CD14-positive monocyte (primary cell): ENCODE measurements around the gene CRADD. TPM values are rescaled to one million over a fixed set of nuclear protein-coding genes. Genes with fewer than 3 reads are reported as not detected.

Experiments
- DNase-seq, 3 donors: peaks; one replicate each; pipeline ENCODE4 v3.0.0-alpha.2; 2011 to 2022
- H2AFZ ChIP-seq: 2 replicates; pipeline ENCODE4 v1.6.0; 2012; ENCODE audit warnings: mild to moderate bottlenecking, low read depth, low read length, inconsistent platforms; ENCODE audit not compliant: insufficient read depth, poor library complexity, severe bottlenecking
- H3K27ac ChIP-seq, 2 donors: 1 replicate in 1 of 2; 2 replicates in 1 of 2; pipeline ENCODE4 v1.5.1; 2012 to 2013; ENCODE audit warnings: low read length in 2 of 2, control low read depth in 1 of 2, inconsistent platforms in 1 of 2, low read depth in 1 of 2, mild to moderate bottlenecking in 1 of 2
- H3K27me3 ChIP-seq, 2 donors: one replicate each; pipeline versions ENCODE4 v1.6.0 to v1.6.1; 2011 to 2013; ENCODE audit warnings: low read length in 2 of 2; ENCODE audit not compliant: control insufficient read depth in 2 of 2, insufficient read depth in 2 of 2
- H3K36me3 ChIP-seq, 2 donors: replicated peaks in 1 of 2; 1 replicate in 1 of 2; 2 replicates in 1 of 2; pipeline versions ENCODE4 v1.5.1 to v1.6.1; 2012 to 2013; ENCODE audit warnings: low read length in 2 of 2, control low read depth in 1 of 2, inconsistent platforms in 1 of 2, mild to moderate bottlenecking in 1 of 2; ENCODE audit not compliant: insufficient read depth in 2 of 2, control insufficient read depth in 1 of 2
- H3K4me1 ChIP-seq, 2 donors: 1 replicate in 1 of 2; 2 replicates in 1 of 2; pipeline versions ENCODE4 v1.5.1 to v1.6.1; 2012 to 2013; ENCODE audit warnings: low read length in 2 of 2, control low read depth in 1 of 2, inconsistent platforms in 1 of 2, mild to moderate bottlenecking in 1 of 2, moderate library complexity in 1 of 2; ENCODE audit not compliant: insufficient read depth in 2 of 2, control insufficient read depth in 1 of 2
- H3K4me2 ChIP-seq: replicated peaks from 2 replicates; pipeline ENCODE3; 2012; ENCODE audit warnings: low read length, moderate library complexity, mild to moderate bottlenecking; ENCODE audit not compliant: poor library complexity, severe bottlenecking; ENCODE audit errors: extremely low read depth
- H3K4me3 ChIP-seq, 3 experiments: fragments of 200-600 bp in 1 of 3; sonication (generic) in 1 of 3; replicated peaks in 1 of 3; 1 replicate in 2 of 3; 2 replicates in 1 of 3; pipeline ENCODE4 v1.5.1; 2011 to 2013; ENCODE audit warnings: low read length in 3 of 3, mild to moderate bottlenecking in 3 of 3, control low read depth in 2 of 3, low read depth in 2 of 3, inconsistent platforms in 1 of 3, moderate library complexity in 1 of 3
- H3K79me2 ChIP-seq: 2 replicates; pipeline ENCODE4 v1.6.0; 2012; ENCODE audit warnings: mild to moderate bottlenecking, control low read depth, inconsistent platforms, low read length, moderate library complexity; ENCODE audit not compliant: insufficient read depth
- H3K9ac ChIP-seq: 2 replicates; pipeline ENCODE4 v1.6.0; 2017; ENCODE audit warnings: low read length, mild to moderate bottlenecking; ENCODE audit not compliant: insufficient read depth, poor library complexity, severe bottlenecking
- H3K9me3 ChIP-seq, 2 donors: replicated peaks in 1 of 2; 1 replicate in 1 of 2; 2 replicates in 1 of 2; pipeline versions ENCODE4 v1.5.1 to v1.6.1; 2012 to 2013; ENCODE audit warnings: low read length in 2 of 2, control low read depth in 1 of 2; ENCODE audit not compliant: control insufficient read depth in 1 of 2, insufficient read depth in 1 of 2
- H4K20me1 ChIP-seq: 2 replicates; pipeline ENCODE4 v1.6.0; 2012; ENCODE audit warnings: mild to moderate bottlenecking, low read length, control low read depth, moderate library complexity; ENCODE audit not compliant: insufficient read depth
- H3K27ac Mint-ChIP-seq, 7 donors: one replicate each; pipeline ENCODE4 v1.8.0; 2020; ENCODE audit warnings: mild to moderate bottlenecking in 7 of 7, mixed read lengths in 7 of 7, moderate library complexity in 6 of 7, inconsistent platforms in 2 of 7
- H3K27me3 Mint-ChIP-seq, 3 donors: one replicate each; pipeline ENCODE4 v1.8.0; 2021 to 2022; ENCODE audit warnings: low read depth in 3 of 3, mild to moderate bottlenecking in 3 of 3, mixed read lengths in 3 of 3, moderate library complexity in 3 of 3, inconsistent platforms in 1 of 3
- H3K36me3 Mint-ChIP-seq, 2 donors: one replicate each; pipeline ENCODE4 v1.8.0; 2020; ENCODE audit warnings: mixed read lengths in 2 of 2, inconsistent platforms in 1 of 2, mild to moderate bottlenecking in 1 of 2
- H3K4me1 Mint-ChIP-seq: one replicate; pipeline ENCODE4 v1.8.0; 2020; ENCODE audit warnings: mild to moderate bottlenecking, mixed read lengths
- H3K4me3 Mint-ChIP-seq, 2 donors: one replicate each; pipeline ENCODE4 v1.8.0; 2020; ENCODE audit warnings: mild to moderate bottlenecking in 2 of 2, mixed read lengths in 2 of 2, moderate library complexity in 1 of 2
- H3K9me3 Mint-ChIP-seq, 7 donors: one replicate each; pipeline ENCODE4 v1.8.0; 2020 to 2022; ENCODE audit warnings: mixed read lengths in 7 of 7, mild to moderate bottlenecking in 6 of 7, moderate library complexity in 6 of 7, inconsistent platforms in 2 of 7
- WGBS: methylation state at CpG from one replicate; pipeline ENCODE4 v1.1.5; 2013; ENCODE audit warnings: missing lambda C conversion rate; ENCODE audit not compliant: insufficient coverage; 5-methylcytosine and 5-hydroxymethylcytosine counted together
- intact Hi-C, 2 donors: fragments of 100-400 bp; cut with micrococcal nuclease; formaldehyde crosslinking; loops; one replicate each; pipeline versions ENCODE4 v1.15.0 to v1.15.1; 2023
- polyA plus RNA-seq, 3 donors: library from polyadenylated mRNA; depleted of rRNA in 1 of 3; unstranded in 2 of 3; stranded (reverse) in 1 of 3; fragments of 300-500 nt in 2 of 3; fragments of >200 nt in 1 of 3; fragmentation: Illumina TruSeq in 2 of 3; gene quantifications; 1 replicate in 2 of 3; 2 replicates in 1 of 3; pipeline ENCODE4 v1.2.3, GENCODE V29; 2012 to 2021
- TF ChIP-seq, protein P1 (sequence below): fragments of 200-600 bp; IDR thresholded peaks from one replicate; pipeline ENCODE4 v1.8.0; 2022; ENCODE audit warnings: antibody characterized with exemption, mild to moderate bottlenecking

CRADD gene
- polyA plus RNA-seq, 3 donors: 5.6 to 12.2 (median 11.2) TPM

DNA sequence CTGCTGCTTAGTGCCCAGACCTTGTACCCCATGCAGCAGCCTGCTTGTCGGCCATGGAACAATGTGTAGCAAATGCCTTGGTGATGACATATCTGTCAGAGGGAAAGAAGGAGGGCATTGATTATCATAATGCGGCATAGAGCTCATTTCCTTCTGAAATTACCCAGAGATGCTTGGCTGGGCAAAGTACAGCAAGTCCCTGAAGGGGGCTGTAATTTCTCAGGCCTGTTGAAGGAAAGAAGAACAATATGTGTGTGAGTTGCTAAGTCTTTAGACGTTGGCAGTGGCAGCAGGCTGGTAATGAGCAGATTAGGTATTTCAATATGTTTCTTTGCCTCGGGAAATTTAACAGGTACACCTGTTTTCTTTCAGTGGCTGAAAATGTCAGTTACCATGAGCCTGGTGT is 128.6 kb downstream of the CRADD start:
- no peak overlapping the region for H2AFZ ChIP-seq
- H3K27me3 ChIP-seq: no peaks in the 10 kb centered on the region
- H3K4me1 Mint-ChIP-seq: peaks cover 10% of the 10 kb centered on the region
- no peak overlapping the region for H3K9ac ChIP-seq
- no peak overlapping the region for H3K4me3 ChIP-seq
- no peak overlapping the region for H3K4me2 ChIP-seq
- H3K36me3 Mint-ChIP-seq: no peaks in the 10 kb centered on the region
- no peak overlapping the region for H3K4me3 Mint-ChIP-seq
- H3K27me3 Mint-ChIP-seq: no peaks in the 10 kb centered on the region
- DNase-seq: no peak
- H4K20me1 ChIP-seq: no peaks in the 10 kb centered on the region
- H3K79me2 ChIP-seq: no peaks in the 10 kb centered on the region
- intact Hi-C loops: no loop called here
- H3K9me3 Mint-ChIP-seq: peaks cover 0 to 3% (median 0%) of the 10 kb centered on the region in 7 donors
- WGBS: 89% methylated on average over 4 of the region's 4 CpGs
- H3K27ac Mint-ChIP-seq: no peak overlapping the region
- peaks cover 0 to 6% of the 10 kb centered on the region in 2 donors for H3K4me1 ChIP-seq
- TF ChIP-seq, protein P1, sequence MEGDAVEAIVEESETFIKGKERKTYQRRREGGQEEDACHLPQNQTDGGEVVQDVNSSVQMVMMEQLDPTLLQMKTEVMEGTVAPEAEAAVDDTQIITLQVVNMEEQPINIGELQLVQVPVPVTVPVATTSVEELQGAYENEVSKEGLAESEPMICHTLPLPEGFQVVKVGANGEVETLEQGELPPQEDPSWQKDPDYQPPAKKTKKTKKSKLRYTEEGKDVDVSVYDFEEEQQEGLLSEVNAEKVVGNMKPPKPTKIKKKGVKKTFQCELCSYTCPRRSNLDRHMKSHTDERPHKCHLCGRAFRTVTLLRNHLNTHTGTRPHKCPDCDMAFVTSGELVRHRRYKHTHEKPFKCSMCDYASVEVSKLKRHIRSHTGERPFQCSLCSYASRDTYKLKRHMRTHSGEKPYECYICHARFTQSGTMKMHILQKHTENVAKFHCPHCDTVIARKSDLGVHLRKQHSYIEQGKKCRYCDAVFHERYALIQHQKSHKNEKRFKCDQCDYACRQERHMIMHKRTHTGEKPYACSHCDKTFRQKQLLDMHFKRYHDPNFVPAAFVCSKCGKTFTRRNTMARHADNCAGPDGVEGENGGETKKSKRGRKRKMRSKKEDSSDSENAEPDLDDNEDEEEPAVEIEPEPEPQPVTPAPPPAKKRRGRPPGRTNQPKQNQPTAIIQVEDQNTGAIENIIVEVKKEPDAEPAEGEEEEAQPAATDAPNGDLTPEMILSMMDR: no peak
- H3K9me3 ChIP-seq: no peaks in the 10 kb centered on the region
- H3K27ac ChIP-seq: no peak overlapping the region
- H3K36me3 ChIP-seq: no peaks in the 10 kb centered on the region

DNA sequence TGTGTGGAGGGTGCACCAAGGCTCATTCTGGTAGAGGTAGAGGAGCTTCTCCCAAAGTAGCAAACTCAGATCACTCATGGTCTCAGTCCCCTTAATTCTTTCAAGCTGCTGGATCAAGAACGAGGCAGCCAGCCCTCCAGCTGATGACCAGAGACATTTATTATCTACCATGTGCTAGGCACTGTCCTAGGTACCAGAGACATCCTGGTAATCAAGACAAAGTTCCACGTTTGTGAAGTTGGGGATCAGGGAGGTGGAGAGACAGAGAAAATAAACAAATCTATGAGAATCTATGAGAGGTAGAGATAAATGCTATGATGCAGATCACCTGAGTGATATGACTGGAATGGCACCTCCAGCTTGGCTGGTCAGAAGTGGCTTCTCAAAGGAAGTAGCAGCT is 130.2 kb downstream of the CRADD start:
- no peaks in the 10 kb centered on the region for H3K36me3 Mint-ChIP-seq
- no peak overlapping the region for H2AFZ ChIP-seq
- no peak overlapping the region for H3K4me3 Mint-ChIP-seq
- H4K20me1 ChIP-seq: no peaks in the 10 kb centered on the region
- H3K4me1 Mint-ChIP-seq: peaks cover 10% of the 10 kb centered on the region
- TF ChIP-seq, protein P1: no peak
- no peak overlapping the region for H3K9ac ChIP-seq
- DNase-seq: no peak
- H3K4me2 ChIP-seq: no peak overlapping the region
- no peaks in the 10 kb centered on the region for H3K9me3 ChIP-seq
- peaks cover 0 to 3% (median 0%) of the 10 kb centered on the region in 3 donors for H3K27me3 Mint-ChIP-seq
- H3K36me3 ChIP-seq: no peaks in the 10 kb centered on the region
- H3K27ac Mint-ChIP-seq: no peak overlapping the region
- H3K27me3 ChIP-seq: no peaks in the 10 kb centered on the region
- H3K4me1 ChIP-seq: peaks cover 0 to 6% of the 10 kb centered on the region in 2 donors
- H3K4me3 ChIP-seq: no peak overlapping the region
- H3K79me2 ChIP-seq: no peaks in the 10 kb centered on the region
- H3K27ac ChIP-seq: no peak overlapping the region
- intact Hi-C loops: no loop called here
- peaks cover 0 to 3% (median 0%) of the 10 kb centered on the region in 7 donors for H3K9me3 Mint-ChIP-seq
- WGBS: no CpG with 5 or more reads among the region's 2 CpGs
